H9 (cell line): ENCODE results near the gene TUBA4A. TPM values are rescaled to one million over a fixed set of nuclear protein-coding genes. Genes with fewer than 3 reads are reported as not detected.

ENCODE experiments used
- DNase-seq: peaks from one replicate; pipeline ENCODE4 v3.0.0-alpha.2; 2017
- H2AFZ ChIP-seq: one replicate; pipeline ENCODE4 v1.6.1; 2013; ENCODE audit warnings: mild to moderate bottlenecking, low read length, control low read depth, moderate library complexity
- H2AK5ac ChIP-seq: 2 replicates; pipeline ENCODE4 v1.6.1; 2013; ENCODE audit warnings: low read length, control low read depth, mixed read lengths; ENCODE audit not compliant: insufficient read length
- H2BK120ac ChIP-seq: one replicate; pipeline ENCODE4 v1.6.1; 2013; ENCODE audit warnings: low read depth, mild to moderate bottlenecking, low read length, control low read depth, inconsistent platforms; ENCODE audit not compliant: poor library complexity, severe bottlenecking
- H2BK12ac ChIP-seq: 2 replicates; pipeline ENCODE4 v1.6.1; 2013; ENCODE audit warnings: low read length, control low read depth, mixed read lengths, low read depth; ENCODE audit not compliant: insufficient read length
- H2BK15ac ChIP-seq: 2 replicates; pipeline ENCODE4 v1.6.1; 2013; ENCODE audit warnings: low read depth, low read length, control low read depth
- H2BK20ac ChIP-seq: one replicate; pipeline ENCODE4 v1.6.1; 2013; ENCODE audit warnings: low read depth, mild to moderate bottlenecking, low read length, control low read depth, inconsistent platforms; ENCODE audit not compliant: poor library complexity, severe bottlenecking
- H2BK5ac ChIP-seq: 2 replicates; pipeline ENCODE4 v1.6.1; 2013; ENCODE audit warnings: low read length, control low read depth, mixed read lengths; ENCODE audit not compliant: insufficient read length
- H3K14ac ChIP-seq: 2 replicates; pipeline ENCODE4 v1.6.1; 2013; ENCODE audit warnings: low read length, control low read depth; ENCODE audit not compliant: insufficient read depth
- H3K18ac ChIP-seq: 2 replicates; pipeline ENCODE4 v1.6.1; 2013; ENCODE audit warnings: low read depth, mild to moderate bottlenecking, mixed read lengths, low read length, control low read depth; ENCODE audit not compliant: insufficient read length
- H3K23ac ChIP-seq: 2 replicates; pipeline ENCODE4 v1.6.1; 2013; ENCODE audit warnings: low read length, control low read depth, mixed read lengths, low read depth; ENCODE audit not compliant: insufficient read length
- H3K23me2 ChIP-seq: 2 replicates; pipeline ENCODE4 v1.6.1; 2013; ENCODE audit warnings: low read depth, mild to moderate bottlenecking, mixed read lengths, low read length, control low read depth; ENCODE audit not compliant: insufficient read length, poor library complexity, severe bottlenecking
- H3K27ac ChIP-seq: 2 replicates; pipeline ENCODE4 v1.5.1; 2013; ENCODE audit warnings: low read length, control low read depth, mixed read lengths, low read depth; ENCODE audit not compliant: insufficient read length
- H3K27me3 ChIP-seq: 2 replicates; pipeline ENCODE4 v1.6.1; 2013; ENCODE audit warnings: low read length, control low read depth, inconsistent platforms; ENCODE audit not compliant: insufficient read depth
- H3K4ac ChIP-seq: 2 replicates; pipeline ENCODE4 v1.6.1; 2013; ENCODE audit warnings: low read depth, mild to moderate bottlenecking, control low read depth, inconsistent platforms, low read length, moderate library complexity
- H3K4me1 ChIP-seq: 2 replicates; pipeline ENCODE4 v1.6.1; 2013; ENCODE audit warnings: low read length, control low read depth, inconsistent platforms; ENCODE audit not compliant: insufficient read depth
- H3K4me2 ChIP-seq: 2 replicates; pipeline ENCODE4 v1.6.1; 2013; ENCODE audit warnings: low read length, control low read depth, mixed read lengths; ENCODE audit not compliant: insufficient read length, insufficient read depth
- H3K56ac ChIP-seq: 2 replicates; pipeline ENCODE4 v1.6.1; 2013; ENCODE audit warnings: low read depth, mild to moderate bottlenecking, mixed read lengths, low read length, control low read depth; ENCODE audit not compliant: insufficient read length
- H3K79me1 ChIP-seq: 2 replicates; pipeline ENCODE4 v1.6.1; 2013; ENCODE audit warnings: low read depth, mild to moderate bottlenecking, moderate library complexity, low read length, control low read depth, inconsistent platforms; ENCODE audit not compliant: insufficient read depth, poor library complexity, severe bottlenecking
- H3K79me2 ChIP-seq: 2 replicates; pipeline ENCODE4 v1.6.1; 2013; ENCODE audit warnings: low read length, control low read depth, inconsistent platforms; ENCODE audit not compliant: insufficient read depth
- H3K9ac ChIP-seq: 2 replicates; pipeline ENCODE4 v1.6.1; 2013; ENCODE audit warnings: low read length, control low read depth, mixed read lengths; ENCODE audit not compliant: insufficient read length; ENCODE audit errors: extremely low read depth
- H3K9me3 ChIP-seq: one replicate; pipeline ENCODE4 v1.6.1; 2013; ENCODE audit warnings: low read depth, low read length, inconsistent platforms; ENCODE audit not compliant: control insufficient read depth
- H3T11ph ChIP-seq: one replicate; pipeline ENCODE4 v1.6.1; 2013; ENCODE audit warnings: mild to moderate bottlenecking, low read length, control low read depth, inconsistent platforms
- H4K20me1 ChIP-seq: one replicate; pipeline ENCODE4 v1.6.1; 2013; ENCODE audit not compliant: control insufficient read depth, insufficient read length, insufficient read depth
- H4K5ac ChIP-seq: 2 replicates; pipeline ENCODE4 v1.6.1; 2013; ENCODE audit warnings: low read depth, mild to moderate bottlenecking, mixed read lengths, low read length, control low read depth; ENCODE audit not compliant: insufficient read length
- H4K8ac ChIP-seq: replicated peaks from 2 replicates; pipeline ENCODE4 v1.6.1; 2013; ENCODE audit warnings: low read length, control low read depth, mixed read lengths, low read depth; ENCODE audit not compliant: insufficient read length
- H4K91ac ChIP-seq: 2 replicates; pipeline ENCODE4 v1.6.1; 2013; ENCODE audit warnings: low read depth, mild to moderate bottlenecking, moderate library complexity, mixed read lengths, low read length, control low read depth; ENCODE audit not compliant: insufficient read length
- H3K27ac Mint-ChIP-seq, 3 experiments: 2 replicates in 2 of 3; 3 replicates in 1 of 3; pipeline ENCODE4 v1.8.0; 2020 to 2021; ENCODE audit warnings: mixed read lengths in 3 of 3, mild to moderate bottlenecking in 1 of 3, moderate library complexity in 1 of 3
- H3K27me3 Mint-ChIP-seq: 2 replicates; pipeline ENCODE4 v1.8.0; 2021; ENCODE audit warnings: low read depth, mild to moderate bottlenecking, moderate library complexity, mixed read lengths
- H3K36me3 Mint-ChIP-seq, 3 experiments: 2 replicates in 2 of 3; 3 replicates in 1 of 3; pipeline ENCODE4 v1.8.0; 2020 to 2021; ENCODE audit warnings: low read depth in 3 of 3, mixed read lengths in 3 of 3; ENCODE audit not compliant: insufficient read depth in 1 of 3
- H3K4me1 Mint-ChIP-seq, 2 experiments: 2 replicates each; pipeline ENCODE4 v1.8.0; 2020; ENCODE audit warnings: mixed read lengths in 2 of 2
- H3K4me3 Mint-ChIP-seq, 2 experiments: 2 replicates in 1 of 2; 3 replicates in 1 of 2; pipeline ENCODE4 v1.8.0; 2020 to 2021; ENCODE audit warnings: mild to moderate bottlenecking in 2 of 2, mixed read lengths in 2 of 2, moderate library complexity in 1 of 2
- H3K9me3 Mint-ChIP-seq, 2 experiments: 2 replicates in 1 of 2; 3 replicates in 1 of 2; pipeline ENCODE4 v1.8.0; 2020; ENCODE audit warnings: mild to moderate bottlenecking in 2 of 2, mixed read lengths in 2 of 2, moderate library complexity in 1 of 2
- CTCF ChIP-seq: fragments of 200-600 bp; sonication (generic); conservative IDR thresholded peaks from 3 replicates; pipeline ENCODE4 v1.8.0; 2021; ENCODE audit warnings: antibody characterized with exemption, mild to moderate bottlenecking
- WGBS: extraction: QIAGEN DNeasy Blood & Tissue Kit; methylation state at CpG from one replicate; pipeline ENCODE4 v1.1.7; 2013; ENCODE audit warnings: missing lambda C conversion rate, low lambda C conversion rate, mixed read lengths; ENCODE audit not compliant: insufficient read length; ENCODE audit errors: extremely low coverage; 5-methylcytosine and 5-hydroxymethylcytosine counted together
- total RNA-seq: library from RNA; stranded (reverse); gene quantifications from 2 replicates; pipeline ENCODE4 v1.2.1, GENCODE V29; 2021

The TUBA4A gene
- total RNA-seq, 1 experiment from 2014 or later: 25.5 TPM

- Histone ChIP-seq H4K5ac (no peak overlapping the region), H2BK120ac (no peak overlapping the region), H3K23me2 (peaks cover 4% of the 10 kb centered on the region), H4K91ac (no peak overlapping the region), H3K79me2 (no peaks in the 10 kb centered on the region), H2BK15ac (no peak overlapping the region), H4K8ac (no peak overlapping the region), H2BK5ac (no peak overlapping the region), H3K18ac (no peak overlapping the region), H3K79me1 (no peaks in the 10 kb centered on the region), H2BK12ac (no peak overlapping the region), H2AFZ (no peak overlapping the region), H3K27me3 (no peaks in the 10 kb centered on the region), H3K4me2 (peak overlapping the region; percentile 17), H3K27ac (no peak overlapping the region), H3T11ph (no peak overlapping the region), H3K4ac (no peak overlapping the region), H4K20me1 (no peaks in the 10 kb centered on the region), H3K4me1 (peaks cover 4% of the 10 kb centered on the region; the same call in 1 of the 2 replicates), H3K9ac (no peak overlapping the region), H2AK5ac (no peak overlapping the region), H2BK20ac (no peak overlapping the region), H3K56ac (no peak overlapping the region), H3K23ac (no peak overlapping the region), H3K14ac (peak overlapping the region; percentile 31; the same call in 1 of the 2 replicates), H3K9me3 (no peaks in the 10 kb centered on the region)
- Mint-ChIP-seq H3K27me3 (peaks cover 25% of the 10 kb centered on the region), H3K27ac (peak overlapping the region in 1 of 3 experiments; percentile 58; a peak in 1 of 7 replicates), H3K4me3 (peak overlapping the region in 1 of 2 experiments; percentile 44; a peak in 1 of 5 replicates), H3K36me3 (no peaks in the 10 kb centered on the region), H3K9me3 (no peaks in the 10 kb centered on the region), H3K4me1 (peaks cover 29 to 33% of the 10 kb centered on the region in 2 experiments)
- no peak for TF ChIP-seq CTCF
- WGBS: no CpG with 5 or more reads among the region's 6 CpGs
- peak; percentile 70 for DNase-seq
Measured at GRCh38 chr2:219274361-219274921, 20.7 kb upstream of the TUBA4A start.
